Upper lobe of left lung (tissue), 6 donors: ENCODE measurements around the gene SUPT20HL2. TPM values are rescaled to one million over a fixed set of nuclear protein-coding genes. Genes with fewer than 3 reads are reported as not detected.

ENCODE experiments used
- total RNA-seq, 6 donors: library from RNA; depleted of rRNA in 4 of 6; stranded (reverse); fragments of >200 nt in 4 of 6; gene quantifications; one replicate each; pipeline versions ENCODE4 v1.1.0 to v1.2.1, GENCODE V29; 2016 to 2021
- donor health status: DM: no; HTN: no; CAD: no; lungs with moderate emphysema.
- donor health status: DM: no; HTN: yes; CAD: no; lungs with severe emphysema.

The SUPT20HL2 gene
- total RNA-seq, 6 donors from 2014 or later, result not detected

Other genes starting within 250 kb of the SUPT20HL2 start
- gene ZFX, start 164.3 kb downstream of the SUPT20HL2 start, total RNA-seq, result 10 to 100 TPM; 15.7 to 68.6 (median 31.1) TPM
- not detected for gene SUPT20HL1, start 46.6 kb upstream of the SUPT20HL2 start, total RNA-seq
- 10 to 100 TPM in 5 of 6 donors, 1 to 10 TPM in 1; 9.2 to 29.5 (median 15.0) TPM for gene PDK3, start 151.2 kb upstream of the SUPT20HL2 start, total RNA-seq